ENCODE measurements around the gene DGKQ. TPM values are rescaled to one million over a fixed set of nuclear protein-coding genes. Genes with fewer than 3 reads are reported as not detected.

DGKQ gene
- total RNA-seq, 1 experiment from 2014 or later = 12.4 TPM

DNA sequence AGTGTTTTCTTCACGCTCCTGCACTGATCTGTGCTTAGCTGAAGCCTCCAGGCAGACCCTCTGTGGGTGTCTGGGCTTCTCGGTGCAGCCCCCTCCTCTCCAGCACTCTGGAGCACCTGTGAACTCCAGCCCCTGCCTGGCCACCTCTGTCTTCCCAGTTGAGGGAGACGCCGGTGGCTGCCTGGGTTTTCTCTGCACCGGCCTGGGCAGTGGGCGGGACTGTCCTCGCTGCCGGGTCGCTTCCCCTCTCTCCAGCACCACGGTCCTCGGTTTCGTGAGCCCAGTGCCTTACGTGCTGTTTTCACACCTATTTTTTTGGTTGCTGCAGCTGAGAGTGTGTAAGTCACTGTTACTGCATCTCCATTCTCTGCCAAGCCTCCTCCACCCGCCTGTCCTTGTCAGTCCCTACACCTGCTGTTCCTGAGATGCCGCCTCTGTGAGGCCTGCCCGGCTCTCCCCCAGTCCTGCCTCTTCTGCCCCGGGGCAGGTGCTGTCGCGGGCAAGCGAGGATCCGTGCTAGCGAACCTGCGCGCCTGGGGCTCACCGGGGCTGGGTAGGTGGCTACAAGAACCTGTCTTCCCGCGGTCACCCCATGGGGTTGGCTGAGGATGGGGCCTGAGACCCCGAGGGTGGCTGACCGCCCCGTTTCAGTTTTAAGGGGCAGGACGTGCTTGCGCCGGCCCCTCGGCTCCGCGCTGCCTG lies 35.6 kb upstream of the DGKQ start:
- H3K9me3 Mint-ChIP-seq = peaks cover 3 to 13% of the 10 kb centered on the region in 2 experiments; a peak in 4 of 5 replicates
- no peak overlapping the region for H3K14ac ChIP-seq (ENCODE audit: insufficient read depth, low read length)
- WGBS (ENCODE audit: extremely low coverage, insufficient read length, low lambda C conversion rate) = no CpG with 5 or more reads among the region's 36 CpGs

More for the DNA sequence above, 35.6 kb upstream of the DGKQ start:
- H3K27ac ChIP-seq (ENCODE audit: insufficient read length, low read depth, low read length) = no peak overlapping the region
- no peaks in the 10 kb centered on the region for H3K9me3 ChIP-seq (ENCODE audit: control insufficient read depth, low read depth, low read length)
- H3K23ac ChIP-seq (ENCODE audit: insufficient read length, low read depth, low read length) = no peak overlapping the region
- Mint-ChIP-seq H3K27me3 (ENCODE audit: low read depth) (peaks cover 61% of the 10 kb centered on the region), H3K4me1 (peaks cover 11 to 12% of the 10 kb centered on the region in 2 experiments), H3K36me3 (ENCODE audit: insufficient read depth in 1 of 3, low read depth in 3 of 3) (peaks cover 0 to 2% (median 0%) of the 10 kb centered on the region in 3 experiments; a peak in 2 of 7 replicates), H3K4me3 (peak overlapping the region; percentile 56 to 77), H3K27ac (no peak overlapping the region)
- peaks cover 14% of the 10 kb centered on the region for H3K23me2 ChIP-seq (ENCODE audit: insufficient read length, low read depth, low read length, poor library complexity, severe bottlenecking)
- H3K4me2 ChIP-seq (ENCODE audit: insufficient read depth, insufficient read length, low read length) = peak overlapping the region; percentile 89
- H2AK5ac ChIP-seq (ENCODE audit: insufficient read length, low read length) = no peak overlapping the region
- H3K56ac ChIP-seq (ENCODE audit: insufficient read length, low read depth, low read length) = no peak overlapping the region
- no peaks in the 10 kb centered on the region for H3K79me1 ChIP-seq (ENCODE audit: insufficient read depth, low read depth, low read length, poor library complexity, severe bottlenecking)
- no peak overlapping the region for H2BK20ac ChIP-seq (ENCODE audit: low read depth, low read length, poor library complexity, severe bottlenecking)
- H3K18ac ChIP-seq (ENCODE audit: insufficient read length, low read depth, low read length) = no peak overlapping the region
- TF ChIP-seq CTCF (conservative IDR thresholded peaks at IDR 0.05) = no peak
- peaks cover 23% of the 10 kb centered on the region; the same call in 1 of the 2 replicates for H3K27me3 ChIP-seq (ENCODE audit: insufficient read depth, low read length)
- H3K4ac ChIP-seq (ENCODE audit: low read depth, low read length) = no peak overlapping the region
- no peak overlapping the region for H2AFZ ChIP-seq (ENCODE audit: low read length)
- no peak overlapping the region for H4K5ac ChIP-seq (ENCODE audit: insufficient read length, low read depth, low read length)
- no peak overlapping the region for H3K9ac ChIP-seq (ENCODE audit: extremely low read depth, insufficient read length, low read length)
- no peak overlapping the region for H4K8ac ChIP-seq (replicated peaks; ENCODE audit: insufficient read length, low read depth, low read length)
- no peak overlapping the region for H4K91ac ChIP-seq (ENCODE audit: insufficient read length, low read depth, low read length)
- DNase-seq = peak; percentile 62
- H2BK5ac ChIP-seq (ENCODE audit: insufficient read length, low read length) = no peak overlapping the region
- H4K20me1 ChIP-seq (ENCODE audit: control insufficient read depth, insufficient read depth, insufficient read length) = no peaks in the 10 kb centered on the region
- no peak overlapping the region; the same call in 1 of the 2 replicates for H2BK15ac ChIP-seq (ENCODE audit: low read depth, low read length)
- H2BK120ac ChIP-seq (ENCODE audit: low read depth, low read length, poor library complexity, severe bottlenecking) = no peak overlapping the region
- no peak overlapping the region for H2BK12ac ChIP-seq (ENCODE audit: insufficient read length, low read depth, low read length)
- H3K4me1 ChIP-seq (ENCODE audit: insufficient read depth, low read length) = no peaks in the 10 kb centered on the region
- H3K79me2 ChIP-seq (ENCODE audit: insufficient read depth, low read length) = no peaks in the 10 kb centered on the region
- no peak overlapping the region for H3T11ph ChIP-seq (ENCODE audit: low read length)

Measured in H9 (cell line).